ENCODE measurements around the gene CCDC57. TPM values are rescaled to one million over a fixed set of nuclear protein-coding genes. Genes with fewer than 3 reads are reported as not detected.

CCDC57 gene
- total and polyA plus RNA-seq, 2 of the 8 experiments (the other 6 are each of a cell fraction or from before 2014, with no cell fraction given), result 8.4 to 12.9 TPM

GRCh38 chr17:82108496-82108945 lies 104.1 kb downstream of the CCDC57 start:
- no peak overlapping the region for H2BK15ac ChIP-seq (ENCODE audit: low read length)
- no peak overlapping the region for H2AFZ ChIP-seq (ENCODE audit: low read length)
- 83% methylated on average over 18 of the region's 19 CpGs; no CpG with 5 or more reads in 1 of the 2 experiments for WGBS, 2 experiments (ENCODE audit: extremely low coverage in 1 of 2, insufficient coverage in 1 of 2, insufficient read length in 1 of 2, insufficient replicate concordance in 2 of 2, low coverage in 1 of 2, low lambda C conversion rate in 2 of 2, missing lambda C conversion rate in 1 of 2)
- no peak for FAIRE-seq
- no peak for DNase-seq (ENCODE audit: low read depth in 1 of 2, low spot score in 2 of 2)
- no peak overlapping the region for H3K4me3 ChIP-seq (ENCODE audit: extremely low read depth in 1 of 4, insufficient read depth in 2 of 4, low read depth in 3 of 4, low read length in 4 of 4)
- peaks cover 0 to 2% of the 10 kb centered on the region in 2 experiments for H4K20me1 ChIP-seq (replicated peaks in 1 of 2; ENCODE audit: control insufficient read depth in 1 of 2, insufficient read depth in 2 of 2, low read length in 2 of 2)
- H2BK20ac ChIP-seq (ENCODE audit: low read length), result no peak overlapping the region
- no peak overlapping the region for H3K4ac ChIP-seq (replicated peaks; ENCODE audit: insufficient read length, low read depth, low read length)
- H3K9me3 ChIP-seq (ENCODE audit: insufficient read depth in 2 of 2, low read depth in 1 of 2, low read length in 1 of 2), result no peaks in the 10 kb centered on the region
- no peak overlapping the region; a peak in 1 of 7 replicates for H3K9ac ChIP-seq (replicated peaks in 1 of 4; ENCODE audit: extremely low read depth in 1 of 4, low read depth in 3 of 4, low read length in 3 of 4)
- H3K14ac ChIP-seq (ENCODE audit: insufficient read length), result no peak overlapping the region
- H4K91ac ChIP-seq (replicated peaks; ENCODE audit: insufficient read length, low read length), result no peak overlapping the region
- no peak overlapping the region for H4K8ac ChIP-seq (ENCODE audit: extremely low read depth, insufficient read depth, low read length)
- H3K56ac ChIP-seq (replicated peaks; ENCODE audit: insufficient read length, low read depth, low read length), result no peak overlapping the region
- no peak overlapping the region for H3K27ac ChIP-seq (ENCODE audit: low read depth, low read length)
- no peak overlapping the region for H2BK12ac ChIP-seq (ENCODE audit: low read depth, low read length)
- no peak overlapping the region for H2AK5ac ChIP-seq (ENCODE audit: low read depth, low read length)
- H3K36me3 ChIP-seq (ENCODE audit: control insufficient read depth in 2 of 4, insufficient read depth in 4 of 4, low read length in 3 of 4), result no peaks in the 10 kb centered on the region
- no peaks in the 10 kb centered on the region for H3K23me2 ChIP-seq (ENCODE audit: low read depth, low read length)
- no peaks in the 10 kb centered on the region for H3K79me2 ChIP-seq (ENCODE audit: control insufficient read depth in 1 of 2, insufficient read depth in 2 of 2, low read length in 2 of 2)
- H3K4me1 ChIP-seq (replicated peaks in 1 of 4; ENCODE audit: control insufficient read depth in 3 of 4, insufficient read depth in 4 of 4, low read length in 3 of 4), result peaks cover 0 to 28% (median 24%) of the 10 kb centered on the region in 4 experiments; a peak in 6 of 7 replicates
- no peak overlapping the region for H3K18ac ChIP-seq (ENCODE audit: extremely low read depth, low read length)
- no peak overlapping the region for H3K23ac ChIP-seq (ENCODE audit: insufficient read length)
- H3K79me1 ChIP-seq (ENCODE audit: low read depth, low read length), result no peaks in the 10 kb centered on the region
- H4K5ac ChIP-seq (ENCODE audit: insufficient read length, low read depth, low read length), result no peak overlapping the region
- no peak overlapping the region for H2BK5ac ChIP-seq (ENCODE audit: low read depth, low read length)
- H2BK120ac ChIP-seq (replicated peaks; ENCODE audit: low read depth, low read length), result no peak overlapping the region
- ChIA-PET POLR2A (ENCODE audit: partially characterized antibody) (interaction anchor here (0.5 to 2.6 kb wide), 6 partner anchors 8 to 145 kb away, joined by 3 to 11 read pairs (median 4); partner anchors contain the start of gene FASN), CTCF (ENCODE audit: partially characterized antibody) (interaction anchor here (1.1 to 3.5 kb wide), 10 partner anchors 10 to 101 kb away, joined by 3 to 12 read pairs (median 4); no protein-coding TSS in a partner anchor)
- no peak for TF ChIP-seq KDM1A (IDR thresholded peaks at IDR 0.05; ENCODE audit: borderline replicate concordance, low read length)
- no peak for TF ChIP-seq SP2 (IDR thresholded peaks at IDR 0.05; ENCODE audit: low read length)
- no peak for TF ChIP-seq SIN3A (conservative IDR thresholded peaks at IDR 0.05 in 1 of 2, IDR thresholded peaks at IDR 0.05 in 1 of 2; ENCODE audit: low read depth in 1 of 2, low read length in 2 of 2)
- no peak for TF ChIP-seq TEAD4 (IDR thresholded peaks at IDR 0.05; ENCODE audit: low read depth, low read length)
- peaks cover 0 to 4% (median 0%) of the 10 kb centered on the region in 4 experiments; a peak in 2 of 7 replicates for H3K27me3 ChIP-seq (replicated peaks in 1 of 4; ENCODE audit: control insufficient read depth in 3 of 4, extremely low read depth in 1 of 4, insufficient read depth in 3 of 4, low read length in 3 of 4)
- no peak overlapping the region for H3K4me2 ChIP-seq (ENCODE audit: insufficient read depth in 1 of 2, low read depth in 2 of 2, low read length in 2 of 2)
